HepG2 (cell line): ENCODE measurements around the gene VRK3. TPM values are rescaled to one million over a fixed set of nuclear protein-coding genes. Genes with fewer than 3 reads are reported as not detected.

Experiments
- CHCHD3 ChIP-seq: sonication (generic); formaldehyde crosslinking; IDR thresholded peaks from 2 replicates; pipeline ENCODE4 v1.8.0; 2022; ENCODE audit warnings: mild to moderate bottlenecking, missing genetic modification reagents, moderate library complexity
- DNMT1 ChIP-seq: sonication (generic); formaldehyde crosslinking; IDR thresholded peaks from 2 replicates; pipeline ENCODE4 v1.5.1; 2020; ENCODE audit warnings: mild to moderate bottlenecking, missing genetic modification reagents
- HDAC2 ChIP-seq: sonication (generic); formaldehyde crosslinking; IDR thresholded peaks from 2 replicates; pipeline ENCODE4 v1.4.0; 2020; ENCODE audit warnings: missing genetic modification reagents
- HIVEP1 ChIP-seq: sonication (generic); formaldehyde crosslinking; IDR thresholded peaks from 2 replicates; pipeline ENCODE4 v1.4.0; 2020; ENCODE audit warnings: mild to moderate bottlenecking, missing genetic modification reagents
- IRF9 ChIP-seq: sonication (generic); formaldehyde crosslinking; IDR thresholded peaks from 2 replicates; pipeline ENCODE4 v1.8.0; 2022; ENCODE audit warnings: missing genetic modification reagents, mild to moderate bottlenecking, borderline replicate concordance
- KDM4B ChIP-seq: sonication (generic); formaldehyde crosslinking; IDR thresholded peaks from 2 replicates; pipeline ENCODE4 v1.4.0; 2020; ENCODE audit warnings: missing genetic modification reagents
- MXI1 ChIP-seq: IDR thresholded peaks from 3 replicates; pipeline ENCODE4 v1.6.1; 2012; ENCODE audit warnings: low read depth, low read length, inconsistent platforms, borderline replicate concordance
- NR2F2 ChIP-seq: IDR thresholded peaks from 2 replicates; pipeline ENCODE4 v1.6.1; 2012; ENCODE audit warnings: low read depth, inconsistent platforms, borderline replicate concordance
- POLR2AphosphoS5 ChIP-seq: IDR thresholded peaks from 2 replicates; pipeline ENCODE4 v1.6.1; 2012; ENCODE audit warnings: low read depth, low read length
- PPARG ChIP-seq: conservative IDR thresholded peaks from 2 replicates; pipeline ENCODE4 v1.6.1; 2016; ENCODE audit warnings: missing biosample characterization, missing genetic modification reagents
- SMAD1 ChIP-seq: sonication (generic); formaldehyde crosslinking; IDR thresholded peaks from 2 replicates; pipeline ENCODE4 v1.4.0; 2020; ENCODE audit warnings: missing genetic modification reagents, low read depth, mild to moderate bottlenecking, borderline replicate concordance
- THAP7 ChIP-seq: sonication (generic); formaldehyde crosslinking; IDR thresholded peaks from 2 replicates; pipeline ENCODE4 v1.8.1; 2023; ENCODE audit warnings: mild to moderate bottlenecking, missing genetic modification reagents
- WIZ ChIP-seq: sonication (generic); formaldehyde crosslinking; IDR thresholded peaks from 2 replicates; pipeline ENCODE4 v1.5.1; 2020; ENCODE audit warnings: mild to moderate bottlenecking, missing genetic modification reagents
- ZFYVE20 ChIP-seq: sonication (generic); formaldehyde crosslinking; IDR thresholded peaks from 2 replicates; pipeline ENCODE4 v1.8.0; 2023; ENCODE audit warnings: low read depth, mild to moderate bottlenecking, moderate library complexity, missing genetic modification reagents, borderline replicate concordance
- ZMYM3 ChIP-seq: sonication (generic); formaldehyde crosslinking; IDR thresholded peaks from 2 replicates; pipeline ENCODE4 v1.5.1; 2020; ENCODE audit warnings: mild to moderate bottlenecking, missing genetic modification reagents
- ZNF205 ChIP-seq: IDR thresholded peaks from 2 replicates; pipeline ENCODE4 v1.6.1; 2018; ENCODE audit warnings: missing biosample characterization, missing genetic modification reagents
- ZNF224 ChIP-seq: sonication (generic); formaldehyde crosslinking; IDR thresholded peaks from 2 replicates; pipeline ENCODE4 v1.5.0; 2020; ENCODE audit warnings: mild to moderate bottlenecking, missing genetic modification reagents
- ZNF292 ChIP-seq: sonication (generic); formaldehyde crosslinking; IDR thresholded peaks from 2 replicates; pipeline ENCODE4 v1.8.1; 2022; ENCODE audit warnings: mild to moderate bottlenecking, low read depth, missing genetic modification reagents, borderline replicate concordance
- ZNF44 ChIP-seq: sonication (generic); formaldehyde crosslinking; IDR thresholded peaks from 2 replicates; pipeline ENCODE4 v1.5.1; 2020; ENCODE audit warnings: mild to moderate bottlenecking, missing genetic modification reagents
- ZNF446 ChIP-seq: sonication (generic); formaldehyde crosslinking; IDR thresholded peaks from 2 replicates; pipeline ENCODE4 v1.5.0; 2020; ENCODE audit warnings: mild to moderate bottlenecking, missing genetic modification reagents
- ZNF468 ChIP-seq: sonication (generic); formaldehyde crosslinking; IDR thresholded peaks from 2 replicates; pipeline ENCODE4 v1.8.0; 2022; ENCODE audit warnings: mild to moderate bottlenecking, moderate library complexity, missing genetic modification reagents
- ZNF629 ChIP-seq: sonication (generic); formaldehyde crosslinking; conservative IDR thresholded peaks from 2 replicates; pipeline ENCODE4 v1.5.0; 2020; ENCODE audit warnings: missing genetic modification reagents
- ZNF883 ChIP-seq: sonication (generic); formaldehyde crosslinking; IDR thresholded peaks from 2 replicates; pipeline ENCODE4 v1.5.1; 2020; ENCODE audit warnings: mild to moderate bottlenecking, missing genetic modification reagents; ENCODE audit errors: not compliant biosample characterization
- ZSCAN31 ChIP-seq: sonication (generic); formaldehyde crosslinking; IDR thresholded peaks from 2 replicates; pipeline ENCODE4 v1.5.0; 2020; ENCODE audit warnings: low read depth, mild to moderate bottlenecking, missing genetic modification reagents
- ZXDC ChIP-seq: sonication (generic); formaldehyde crosslinking; IDR thresholded peaks from 2 replicates; pipeline ENCODE4 v1.5.0; 2020; ENCODE audit warnings: mild to moderate bottlenecking, missing genetic modification reagents
- polyA plus RNA-seq, 8 experiments: library from polyadenylated mRNA; depleted of rRNA in 3 of 8; stranded (reverse) in 7 of 8; unstranded in 1 of 8; fragments of >200 nt; fragmentation: Illumina TruSeq in 4 of 8; extraction: Trizol in 4 of 8; gene quantifications; 2 replicates each; pipeline versions ENCODE4 v1.2.1 to v1.2.3, GENCODE V29; 2011 to 2016; ENCODE audit warnings: low read depth in 4 of 8, missing spikeins in 1 of 8, mixed read lengths in 1 of 8; ENCODE audit not compliant: insufficient read depth in 1 of 8
- total RNA-seq, 5 experiments: library from RNA; depleted of rRNA; stranded (reverse); fragments of >200 nt; fragmentation: Illumina TruSeq; extraction: Trizol; gene quantifications; 2 replicates each; pipeline ENCODE4 v1.2.3, GENCODE V29; 2016; ENCODE audit warnings: low read depth in 1 of 5
- TF ChIP-seq, protein P1 (sequence below): IDR thresholded peaks from 2 replicates; pipeline ENCODE4 v1.6.1; 2012; ENCODE audit warnings: inconsistent platforms

The VRK3 gene
- total and polyA plus RNA-seq, 2 of the 13 experiments (the other 11 are each of a cell fraction or from before 2014, with no cell fraction given), result 23.8 to 28.3 TPM

- TF ChIP-seq IRF9 (CRISPR knock-in tag), result peak; percentile 97
- peak; percentile 68; the same call in 1 of the 2 replicates for TF ChIP-seq WIZ (CRISPR knock-in tag)
- peak; percentile 99 for TF ChIP-seq ZSCAN31
- TF ChIP-seq ZNF883 (CRISPR knock-in tag), result peak; percentile 79
- TF ChIP-seq HIVEP1 (CRISPR knock-in tag), result peak; percentile 90
- peak; percentile 53; the same call in 1 of the 2 replicates for TF ChIP-seq ZNF629
- peak; percentile 75; the same call in 1 of the 2 replicates for TF ChIP-seq DNMT1
- TF ChIP-seq ZFYVE20 (CRISPR knock-in tag), result peak; percentile 95
- peak; percentile 69; the same call in 1 of the 2 replicates for TF ChIP-seq CHCHD3 (CRISPR knock-in tag)
- peak; percentile 82; the same call in 1 of the 2 replicates for TF ChIP-seq THAP7
- TF ChIP-seq, protein P1, sequence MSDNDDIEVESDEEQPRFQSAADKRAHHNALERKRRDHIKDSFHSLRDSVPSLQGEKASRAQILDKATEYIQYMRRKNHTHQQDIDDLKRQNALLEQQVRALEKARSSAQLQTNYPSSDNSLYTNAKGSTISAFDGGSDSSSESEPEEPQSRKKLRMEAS, result peak; percentile 100
- TF ChIP-seq ZNF224 (CRISPR knock-in tag), result 0 out of 2 replicates have a peak, but pooled peaks have one; percentile 77
- peak; percentile 60; the same call in 1 of the 2 replicates for TF ChIP-seq ZNF292
- peak; percentile 88 for TF ChIP-seq ZNF205 (CRISPR knock-in tag)
- TF ChIP-seq ZNF468 (CRISPR knock-in tag), result peak; percentile 59; the same call in 1 of the 2 replicates
- peak; percentile 61; the same call in 1 of the 2 replicates for TF ChIP-seq PPARG
- TF ChIP-seq ZXDC, result peak; percentile 94
- peak; percentile 90 for TF ChIP-seq POLR2AphosphoS5
- no peak for TF ChIP-seq KDM4B (CRISPR knock-in tag)
- TF ChIP-seq HDAC2, result peak; percentile 77
- peak; percentile 98 for TF ChIP-seq MXI1
- TF ChIP-seq NR2F2, result no peak; the same call in 1 of the 2 replicates
- TF ChIP-seq ZNF446, result peak; percentile 78; the same call in 1 of the 2 replicates
- peak; percentile 44; the same call in 1 of the 2 replicates for TF ChIP-seq SMAD1 (CRISPR knock-in tag)
- TF ChIP-seq ZMYM3 (CRISPR knock-in tag), result no peak; the same call in 1 of the 2 replicates
- peak; percentile 87; the same call in 1 of the 2 replicates for TF ChIP-seq ZNF44 (CRISPR knock-in tag)
Measured at GRCh38 chr19:50025794-50026549, 800 bp upstream of the VRK3 start, which contains the start of gene ZNF473 (continued).
